Measurements from ENCODE around the gene PTPRJ. TPM values are rescaled to one million over a fixed set of nuclear protein-coding genes. Genes with fewer than 3 reads are reported as not detected.
"Not testable (repeated sequence)": the region's sequence is repeated elsewhere in the genome, so short reads cannot be mapped to it uniquely, and the experiment has no call there.

PTPRJ gene
- total RNA-seq, 1 experiment from 2014 or later = 10.5 TPM

DNA sequence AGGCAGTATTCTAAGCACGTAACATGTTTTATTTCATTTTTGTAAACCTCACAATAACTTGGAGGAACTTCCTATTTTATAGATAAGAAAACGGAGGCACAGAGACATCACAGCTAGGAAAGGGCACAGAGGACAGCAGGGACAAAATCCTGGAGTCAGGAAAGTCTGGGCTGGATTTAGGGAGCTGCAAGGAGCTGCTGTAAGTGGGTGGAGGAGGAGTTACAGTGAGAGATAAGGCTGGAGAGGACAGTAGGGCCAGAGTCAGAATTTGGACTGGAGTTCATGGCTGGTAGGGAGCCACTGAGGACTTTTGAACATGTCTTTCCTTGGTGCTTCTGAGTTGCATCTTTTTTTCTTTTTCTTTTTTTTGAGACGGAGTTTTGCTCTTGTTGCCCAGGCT, 32.2 kb upstream of the PTPRJ start:
- POLR2A ChIA-PET (ENCODE audit: unreplicated experiment) = no interaction called here

DNA sequence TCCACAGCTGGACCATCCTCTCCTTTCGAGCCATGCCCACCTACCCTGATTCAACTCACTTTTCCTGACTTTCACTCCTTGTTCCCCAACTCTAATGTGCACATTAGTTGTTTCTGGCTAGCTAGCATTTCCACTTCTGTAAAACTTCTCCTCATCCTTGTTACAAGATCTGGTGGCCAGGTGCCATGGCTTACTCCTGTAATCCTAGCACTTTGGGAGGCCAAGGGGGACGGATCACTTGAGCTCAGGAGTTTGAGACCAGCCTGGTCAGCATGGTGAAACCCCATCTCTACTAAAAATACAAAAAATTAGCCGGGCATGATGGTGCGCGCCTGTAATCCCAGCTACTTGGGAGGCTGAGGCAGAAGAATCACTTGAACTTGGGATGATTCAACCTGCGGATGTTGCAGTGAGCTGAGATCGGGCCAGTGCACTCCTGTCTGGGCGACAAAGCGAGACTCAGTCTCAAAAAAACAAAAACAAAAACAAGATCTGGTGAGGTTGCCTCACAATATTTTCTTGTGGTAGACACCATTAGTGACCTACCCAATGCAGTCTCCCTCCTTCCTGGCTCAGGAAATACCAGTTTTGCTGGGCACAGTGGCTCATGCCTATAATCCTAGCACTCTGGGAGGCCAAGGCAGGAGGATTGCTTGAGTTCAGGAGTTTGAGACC, 31.2 kb upstream of the PTPRJ start:
- H4K20me1 ChIP-seq (ENCODE audit: low read length); ATAC-seq; H3F3A ChIP-seq (ENCODE audit: low read length, unreplicated experiment); H2AFZ ChIP-seq (ENCODE audit: low read length); DNase-seq; POLR2A ChIA-PET (ENCODE audit: unreplicated experiment); H3K4me3 ChIP-seq (ENCODE audit: low read length); H3K27me3 ChIP-seq (ENCODE audit: low read length); H3K9me3 ChIP-seq (ENCODE audit: low read length); H3K9ac ChIP-seq (ENCODE audit: low read length); BruUV-seq (replicated peaks); H3K27ac ChIP-seq (ENCODE audit: low read length); H3K79me2 ChIP-seq (ENCODE audit: low read length); H3K9me2 ChIP-seq (replicated peaks; ENCODE audit: low read length); H3K36me3 ChIP-seq (ENCODE audit: low read depth, low read length); H3K4me2 ChIP-seq (ENCODE audit: low read length): not testable (repeated sequence)
- intact Hi-C loops (cut with micrococcal nuclease) = loop anchor here (5.0 kb wide), 1 partner anchor 108 kb away; no protein-coding TSS in a partner anchor
- H3K4me1 ChIP-seq (ENCODE audit: insufficient read depth, low read length) = peaks cover 36% of the 10 kb centered on the region
- CTCF ChIA-PET = interaction anchor here (0.5 kb wide), 1 partner anchor 72 kb away, joined by 4 read pairs; no protein-coding TSS in a partner anchor

More for the DNA sequence above, 32.2 kb upstream of the PTPRJ start:
- no peaks in the 10 kb centered on the region for H3K9me2 ChIP-seq (replicated peaks; ENCODE audit: low read length)
- TF ChIP-seq, protein P1, sequence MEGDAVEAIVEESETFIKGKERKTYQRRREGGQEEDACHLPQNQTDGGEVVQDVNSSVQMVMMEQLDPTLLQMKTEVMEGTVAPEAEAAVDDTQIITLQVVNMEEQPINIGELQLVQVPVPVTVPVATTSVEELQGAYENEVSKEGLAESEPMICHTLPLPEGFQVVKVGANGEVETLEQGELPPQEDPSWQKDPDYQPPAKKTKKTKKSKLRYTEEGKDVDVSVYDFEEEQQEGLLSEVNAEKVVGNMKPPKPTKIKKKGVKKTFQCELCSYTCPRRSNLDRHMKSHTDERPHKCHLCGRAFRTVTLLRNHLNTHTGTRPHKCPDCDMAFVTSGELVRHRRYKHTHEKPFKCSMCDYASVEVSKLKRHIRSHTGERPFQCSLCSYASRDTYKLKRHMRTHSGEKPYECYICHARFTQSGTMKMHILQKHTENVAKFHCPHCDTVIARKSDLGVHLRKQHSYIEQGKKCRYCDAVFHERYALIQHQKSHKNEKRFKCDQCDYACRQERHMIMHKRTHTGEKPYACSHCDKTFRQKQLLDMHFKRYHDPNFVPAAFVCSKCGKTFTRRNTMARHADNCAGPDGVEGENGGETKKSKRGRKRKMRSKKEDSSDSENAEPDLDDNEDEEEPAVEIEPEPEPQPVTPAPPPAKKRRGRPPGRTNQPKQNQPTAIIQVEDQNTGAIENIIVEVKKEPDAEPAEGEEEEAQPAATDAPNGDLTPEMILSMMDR (conservative IDR thresholded peaks at IDR 0.05; ENCODE audit: low read depth, low read length) = no peak
- TF ChIP-seq EZH2phosphoT487 (IDR thresholded peaks at IDR 0.05; ENCODE audit: borderline replicate concordance, low read length) = no peak
- H2AFZ ChIP-seq (ENCODE audit: low read length) = no peak overlapping the region
- no peak overlapping the region for H3K4me2 ChIP-seq (ENCODE audit: low read length)
- H3K9me3 ChIP-seq (ENCODE audit: low read length) = no peaks in the 10 kb centered on the region
- no peaks in the 10 kb centered on the region for H3K79me2 ChIP-seq (ENCODE audit: low read length)
- no peaks in the 10 kb centered on the region for H3F3A ChIP-seq (ENCODE audit: low read length, unreplicated experiment)
- H3K27me3 ChIP-seq (ENCODE audit: low read length) = no peaks in the 10 kb centered on the region
- intact Hi-C loops (cut with micrococcal nuclease) = loop anchor here (5.0 kb wide), 1 partner anchor 109 kb away; no protein-coding TSS in a partner anchor
- no peaks in the 10 kb centered on the region for H3K36me3 ChIP-seq (ENCODE audit: low read depth, low read length)
- H3K4me1 ChIP-seq (ENCODE audit: insufficient read depth, low read length) = peaks cover 38% of the 10 kb centered on the region
- no peaks in the 10 kb centered on the region for H4K20me1 ChIP-seq (ENCODE audit: low read length)
- H3K4me3 ChIP-seq (ENCODE audit: low read length) = no peak overlapping the region
- CTCF ChIA-PET = no interaction called here
- no peak overlapping the region for H3K9ac ChIP-seq (ENCODE audit: low read length)
- ATAC-seq = no peak
- peak overlapping the region; percentile 97 for H3K27ac ChIP-seq (ENCODE audit: low read length)
- DNase-seq = no peak
- BruUV-seq (replicated peaks) = no TSS peak

DNA sequence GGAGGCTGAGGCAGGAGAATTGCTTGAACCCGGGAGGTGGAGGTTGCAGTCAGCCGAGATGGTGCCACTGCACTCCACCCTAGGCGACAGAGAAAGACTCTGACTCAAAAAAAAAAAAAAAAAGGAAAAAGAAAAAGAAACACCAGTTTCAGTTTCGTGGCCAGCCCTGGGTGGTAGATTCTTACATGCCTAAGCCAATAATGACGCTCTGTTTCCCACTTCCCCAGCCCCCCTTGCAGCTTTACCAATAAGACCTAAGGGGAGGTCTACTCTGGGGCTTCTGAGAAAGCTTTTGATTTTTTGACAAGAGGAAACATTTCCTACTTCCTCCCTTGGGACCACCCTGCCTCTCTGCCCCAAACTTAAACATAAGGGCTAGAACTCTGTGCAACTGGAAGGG, 30.0 kb upstream of the PTPRJ start:
- BruUV-seq (replicated peaks) = no TSS peak
- TF ChIP-seq, protein P1 (conservative IDR thresholded peaks at IDR 0.05; ENCODE audit: low read depth, low read length) = no peak
- TF ChIP-seq EZH2 (IDR thresholded peaks at IDR 0.05; ENCODE audit: low read length, unreplicated experiment) (no peak), EZH2phosphoT487 (IDR thresholded peaks at IDR 0.05; ENCODE audit: borderline replicate concordance, low read length) (no peak)
- DNase-seq (no peak), ATAC-seq (no peak)
- Histone ChIP-seq H3K4me3 (ENCODE audit: low read length) (no peak overlapping the region), H3K9me2 (replicated peaks; ENCODE audit: low read length) (no peaks in the 10 kb centered on the region), H4K20me1 (ENCODE audit: low read length) (no peaks in the 10 kb centered on the region), H3K4me2 (ENCODE audit: low read length) (no peak overlapping the region), H3K4me1 (ENCODE audit: insufficient read depth, low read length) (peaks cover 26% of the 10 kb centered on the region), H3K27me3 (ENCODE audit: low read length) (no peaks in the 10 kb centered on the region), H2AFZ (ENCODE audit: low read length) (no peak overlapping the region), H3K27ac (ENCODE audit: low read length) (no peak overlapping the region), H3K9ac (ENCODE audit: low read length) (no peak overlapping the region), H3K79me2 (ENCODE audit: low read length) (no peaks in the 10 kb centered on the region), H3F3A (ENCODE audit: low read length, unreplicated experiment) (no peaks in the 10 kb centered on the region), H3K9me3 (ENCODE audit: low read length) (no peaks in the 10 kb centered on the region), H3K36me3 (ENCODE audit: low read depth, low read length) (no peaks in the 10 kb centered on the region)
- ChIA-PET POLR2A (ENCODE audit: unreplicated experiment) (no interaction called here), CTCF (no interaction called here)
- intact Hi-C loops (cut with micrococcal nuclease) = no loop called here

DNA sequence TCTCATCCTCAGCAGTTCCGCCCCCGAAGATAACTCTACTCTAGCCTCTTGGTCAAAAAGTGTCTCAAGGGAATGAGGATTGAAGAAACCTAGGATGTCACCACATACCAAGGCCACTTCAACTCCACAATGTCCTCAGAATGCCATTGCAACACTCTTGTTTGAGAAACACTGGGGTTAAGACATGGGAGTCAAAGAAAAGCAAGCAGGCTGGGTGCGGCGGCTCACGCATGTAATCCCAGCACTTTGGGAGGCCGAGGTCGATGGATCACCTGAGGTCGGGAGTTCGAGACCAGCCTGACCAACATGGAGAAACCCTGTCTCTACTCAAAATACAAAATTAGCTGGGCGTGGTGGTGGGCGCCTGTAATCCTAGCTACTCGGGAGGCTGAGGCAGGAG, 28.9 kb upstream of the PTPRJ start:
- H4K20me1 ChIP-seq (ENCODE audit: low read length); H3K9ac ChIP-seq (ENCODE audit: low read length); ATAC-seq; H3K9me2 ChIP-seq (replicated peaks; ENCODE audit: low read length); H3K27me3 ChIP-seq (ENCODE audit: low read length); H3K36me3 ChIP-seq (ENCODE audit: low read depth, low read length); POLR2A ChIA-PET (ENCODE audit: unreplicated experiment); CTCF ChIA-PET; DNase-seq; H3K27ac ChIP-seq (ENCODE audit: low read length); H2AFZ ChIP-seq (ENCODE audit: low read length); H3K4me3 ChIP-seq (ENCODE audit: low read length); H3K9me3 ChIP-seq (ENCODE audit: low read length); BruUV-seq (replicated peaks); intact Hi-C loops (cut with micrococcal nuclease); H3K79me2 ChIP-seq (ENCODE audit: low read length); H3F3A ChIP-seq (ENCODE audit: low read length, unreplicated experiment); H3K4me2 ChIP-seq (ENCODE audit: low read length): not testable (repeated sequence)
- H3K4me1 ChIP-seq (ENCODE audit: insufficient read depth, low read length) = peaks cover 19% of the 10 kb centered on the region
